GM10248 (cell line): ENCODE results near the gene NDUFS8.

Experiments used
- CTCF ChIA-PET: fragments of 300-600 bp; sonication (Branson Sonifier 250); formaldehyde crosslinking; extraction: SDS; loops from one replicate; lab custom pipeline; 2021; ENCODE audit warnings: antibody characterized with exemption; lab: Yijun Ruan, JAX
- POLR2A ChIA-PET: fragments of 350-650 bp; sonication (Branson Sonifier 250); formaldehyde crosslinking; extraction: SDS; loops from one replicate; lab custom pipeline; 2020; ENCODE audit warnings: antibody characterized with exemption; lab: Yijun Ruan, JAX
- DNase-seq: peaks from one replicate; pipeline ENCODE4 v3.0.0; 2012; ENCODE audit errors: extremely low spot score
- CTCF ChIP-seq: IDR thresholded peaks from 2 replicates; pipeline ENCODE4 v1.5.1; 2012; ENCODE audit warnings: mild to moderate bottlenecking, low read depth; ENCODE audit errors: extremely low read depth, missing control alignments, control extremely low read depth

Gene NDUFS8

GRCh38 chr11:68007498-68008380 is 22.7 kb upstream of the NDUFS8 start:
- POLR2A ChIA-PET: no interaction called here
- no peak for TF ChIP-seq CTCF
- no peak for DNase-seq
- CTCF ChIA-PET: interaction anchor here (0.7 to 3.7 kb wide), 5 partner anchors 52 to 250 kb away, joined by 3 to 21 read pairs (median 5); no protein-coding TSS in a partner anchor

DNA sequence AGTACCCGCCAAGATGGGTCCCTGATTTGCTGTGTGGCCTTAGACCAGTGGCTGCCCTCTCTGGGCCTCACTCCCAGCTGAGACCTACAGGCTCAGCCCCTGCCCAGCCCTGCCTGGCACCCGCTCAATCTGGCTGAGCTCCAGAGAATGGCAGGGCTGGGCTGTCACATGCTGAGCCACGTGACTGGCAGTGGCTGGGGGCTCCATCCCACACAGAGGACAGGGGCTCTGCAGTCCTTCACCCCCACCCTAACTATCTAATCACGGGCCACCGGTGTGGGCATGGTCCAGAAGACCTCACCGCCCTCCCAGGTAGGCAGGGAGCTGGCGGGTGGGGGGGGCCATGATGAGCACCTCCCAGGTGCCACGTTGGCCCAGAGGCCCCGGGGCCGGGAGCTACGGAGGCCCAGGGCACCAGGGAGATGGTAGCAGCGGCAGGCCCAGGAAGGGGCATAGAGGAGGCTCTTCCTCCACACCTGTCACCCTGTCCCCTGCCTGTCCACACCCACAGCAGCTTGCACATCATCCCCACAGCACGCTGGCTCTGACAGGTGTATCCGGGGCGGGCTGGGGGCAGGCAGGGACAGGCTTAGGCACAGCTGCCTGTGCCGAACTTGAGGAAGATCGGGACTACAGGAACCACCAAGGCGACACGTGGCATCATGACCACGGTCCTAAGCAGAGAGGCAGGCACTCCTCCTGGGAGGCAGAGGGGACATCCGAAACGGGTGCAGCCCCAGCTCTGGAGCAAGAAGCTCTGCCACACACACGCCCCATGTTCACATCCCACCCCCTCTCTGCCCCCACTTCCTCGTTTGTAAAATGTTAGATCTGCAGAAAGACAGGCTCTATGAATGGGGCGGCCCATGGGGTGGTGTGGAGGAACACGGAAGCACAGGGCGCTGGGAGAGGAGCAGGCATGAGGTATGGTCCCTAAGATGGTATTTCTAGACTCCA is 21.8 kb upstream of the NDUFS8 start:
- POLR2A ChIA-PET: interaction anchor here (0.7 kb wide), 1 partner anchor 14 kb away, joined by 3 read pairs; no protein-coding TSS in a partner anchor
- DNase-seq: no peak
- no peak for TF ChIP-seq CTCF
- CTCF ChIA-PET: interaction anchor here (1.0 to 3.7 kb wide), 7 partner anchors 10 to 249 kb away, joined by 3 to 21 read pairs (median 3); no protein-coding TSS in a partner anchor

- DNase-seq: no peak
- POLR2A ChIA-PET: interaction anchor here (0.7 kb wide), 1 partner anchor 13 kb away, joined by 3 read pairs; no protein-coding TSS in a partner anchor
- peak; percentile 46 for TF ChIP-seq CTCF
- CTCF ChIA-PET: interaction anchor here (1.0 to 3.7 kb wide), 6 partner anchors 10 to 248 kb away, joined by 3 to 21 read pairs (median 3); no protein-coding TSS in a partner anchor
Observed at GRCh38 chr11:68009391-68010089, 20.9 kb upstream of the NDUFS8 start.

- ChIA-PET POLR2A (no interaction called here), CTCF (interaction anchor here (1.5 to 3.7 kb wide), 3 partner anchors 12 to 200 kb away, joined by 3 to 21 read pairs (median 4); no protein-coding TSS in a partner anchor)
- TF ChIP-seq CTCF: no peak
- DNase-seq: no peak
Observed at GRCh38 chr11:68010090-68011041, 20.1 kb upstream of the NDUFS8 start, which contains the start of gene ALDH3B1. Gene ALDH3B1 (plus strand): TSS chr11:68010327. CDS start chr11:68015298, 4,971 bp downstream.
